Femur (tissue), 1 donor: ENCODE measurements around the gene CCDC106.

Experiments
- DNase-seq: peaks from one replicate; pipeline ENCODE4 v3.0.0-alpha.2; 2017

CCDC106 gene

GRCh38 chr19:55670280-55671053 lies 22.5 kb downstream of the CCDC106 start:
- DNase-seq: peak; percentile 60

- DNase-seq: no peak
These were observed 23.0 kb downstream of the CCDC106 start for GRCh38 chr19:55671054-55671378.

GRCh38 chr19:55672418-55672817 lies 24.4 kb downstream of the CCDC106 start:
- DNase-seq: no peak

GRCh38 chr19:55673465-55673864 lies 25.5 kb downstream of the CCDC106 start:
- no peak for DNase-seq

GRCh38 chr19:55673889-55674288 lies 25.9 kb downstream of the CCDC106 start:
- DNase-seq: no peak

- DNase-seq: no peak
These were observed 26.4 kb downstream of the CCDC106 start for GRCh38 chr19:55674459-55674840.

- DNase-seq: peak; percentile 98
These were observed 27.0 kb downstream of the CCDC106 start, which contains the start of gene EPN1 for GRCh38 chr19:55674841-55675660. TSS of gene EPN1 (plus strand) at chr19:55675226. CDS start at chr19:55678628, 3,402 bp downstream.

GRCh38 chr19:55675661-55676354 lies 27.8 kb downstream of the CCDC106 start:
- no peak for DNase-seq

GRCh38 chr19:55676383-55676782 lies 28.4 kb downstream of the CCDC106 start:
- no peak for DNase-seq

GRCh38 chr19:55676889-55677505 lies 29.0 kb downstream of the CCDC106 start:
- DNase-seq: no peak

- no peak for DNase-seq
These were observed 29.6 kb downstream of the CCDC106 start for GRCh38 chr19:55677572-55678028.

GRCh38 chr19:55678121-55678671 lies 30.2 kb downstream of the CCDC106 start:
- DNase-seq: peak; percentile 61

- no peak for DNase-seq
These were observed 31.6 kb downstream of the CCDC106 start for GRCh38 chr19:55679343-55680257.

GRCh38 chr19:55680339-55681130 lies 32.5 kb downstream of the CCDC106 start:
- DNase-seq: no peak

GRCh38 chr19:55681131-55682092 lies 33.4 kb downstream of the CCDC106 start:
- no peak for DNase-seq

GRCh38 chr19:55683449-55684261 lies 35.6 kb downstream of the CCDC106 start:
- DNase-seq: no peak

- no peak for DNase-seq
These were observed 37.1 kb downstream of the CCDC106 start for GRCh38 chr19:55684946-55685681.

GRCh38 chr19:55685776-55686175 lies 37.8 kb downstream of the CCDC106 start:
- no peak for DNase-seq
